ENCODE data around the gene PTGS1.
A peak's percentile ranks its signal among the peaks of the same experiment; 100 is the strongest.

The PTGS1 gene

GRCh38 chr9:122334916-122335315 lies 35.9 kb upstream of the PTGS1 start:
- Histone ChIP-seq H3K4me3 (ENCODE audit: low read length) (no peak overlapping the region), H3K79me2 (ENCODE audit: low read length) (no peaks in the 10 kb centered on the region), H3F3A (ENCODE audit: insufficient read depth, low read length) (no peaks in the 10 kb centered on the region; the same call in 1 of the 2 replicates), H3K9me3 (replicated peaks; ENCODE audit: insufficient read depth, low read length) (no peaks in the 10 kb centered on the region), H4K20me1 (ENCODE audit: insufficient read depth, low read length) (no peaks in the 10 kb centered on the region), H3K4me1 (ENCODE audit: low read length) (no peaks in the 10 kb centered on the region), H3K27me3 (replicated peaks; ENCODE audit: insufficient read depth, low read length) (0 out of 2 replicates have a peak, but pooled peaks cover 3% of the 10 kb centered on the region), H3K9ac (ENCODE audit: low read length) (no peak overlapping the region), H2AFZ (ENCODE audit: low read length) (no peak overlapping the region), H3K36me3 (replicated peaks; ENCODE audit: insufficient read depth, low read length) (no peaks in the 10 kb centered on the region), H3K27ac (ENCODE audit: low read length) (no peak overlapping the region), H3K4me2 (ENCODE audit: low read depth, low read length) (no peak overlapping the region), H3K9me2 (replicated peaks; ENCODE audit: insufficient read depth, low read length) (no peaks in the 10 kb centered on the region)
- no peak for TF ChIP-seq EZH2 (optimal IDR thresholded peaks at IDR 0.05; ENCODE audit: low read depth, low read length)
- TF ChIP-seq, protein P1, sequence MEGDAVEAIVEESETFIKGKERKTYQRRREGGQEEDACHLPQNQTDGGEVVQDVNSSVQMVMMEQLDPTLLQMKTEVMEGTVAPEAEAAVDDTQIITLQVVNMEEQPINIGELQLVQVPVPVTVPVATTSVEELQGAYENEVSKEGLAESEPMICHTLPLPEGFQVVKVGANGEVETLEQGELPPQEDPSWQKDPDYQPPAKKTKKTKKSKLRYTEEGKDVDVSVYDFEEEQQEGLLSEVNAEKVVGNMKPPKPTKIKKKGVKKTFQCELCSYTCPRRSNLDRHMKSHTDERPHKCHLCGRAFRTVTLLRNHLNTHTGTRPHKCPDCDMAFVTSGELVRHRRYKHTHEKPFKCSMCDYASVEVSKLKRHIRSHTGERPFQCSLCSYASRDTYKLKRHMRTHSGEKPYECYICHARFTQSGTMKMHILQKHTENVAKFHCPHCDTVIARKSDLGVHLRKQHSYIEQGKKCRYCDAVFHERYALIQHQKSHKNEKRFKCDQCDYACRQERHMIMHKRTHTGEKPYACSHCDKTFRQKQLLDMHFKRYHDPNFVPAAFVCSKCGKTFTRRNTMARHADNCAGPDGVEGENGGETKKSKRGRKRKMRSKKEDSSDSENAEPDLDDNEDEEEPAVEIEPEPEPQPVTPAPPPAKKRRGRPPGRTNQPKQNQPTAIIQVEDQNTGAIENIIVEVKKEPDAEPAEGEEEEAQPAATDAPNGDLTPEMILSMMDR (IDR thresholded peaks at IDR 0.05; ENCODE audit: low read length) = no peak
- no peak for TF ChIP-seq EZH2phosphoT487 (IDR thresholded peaks at IDR 0.05; ENCODE audit: low read length)
- DNase-seq = no peak

GRCh38 chr9:122336189-122336588 lies 34.6 kb upstream of the PTGS1 start:
- Histone ChIP-seq H3K36me3 (replicated peaks; ENCODE audit: insufficient read depth, low read length) (no peaks in the 10 kb centered on the region), H3K4me1 (ENCODE audit: low read length) (no peaks in the 10 kb centered on the region), H3K4me3 (ENCODE audit: low read length) (no peak overlapping the region), H3K9ac (ENCODE audit: low read length) (no peak overlapping the region), H3K79me2 (ENCODE audit: low read length) (no peaks in the 10 kb centered on the region), H3F3A (ENCODE audit: insufficient read depth, low read length) (no peaks in the 10 kb centered on the region; the same call in 1 of the 2 replicates), H3K4me2 (ENCODE audit: low read depth, low read length) (no peak overlapping the region), H3K27me3 (replicated peaks; ENCODE audit: insufficient read depth, low read length) (0 out of 2 replicates have a peak, but pooled peaks cover 3% of the 10 kb centered on the region), H3K9me2 (replicated peaks; ENCODE audit: insufficient read depth, low read length) (no peaks in the 10 kb centered on the region), H3K9me3 (replicated peaks; ENCODE audit: insufficient read depth, low read length) (no peaks in the 10 kb centered on the region), H2AFZ (ENCODE audit: low read length) (no peak overlapping the region), H4K20me1 (ENCODE audit: insufficient read depth, low read length) (no peaks in the 10 kb centered on the region), H3K27ac (ENCODE audit: low read length) (no peak overlapping the region)
- no peak for DNase-seq
- TF ChIP-seq EZH2phosphoT487 (IDR thresholded peaks at IDR 0.05; ENCODE audit: low read length) (no peak), EZH2 (optimal IDR thresholded peaks at IDR 0.05; ENCODE audit: low read depth, low read length) (no peak)
- TF ChIP-seq, protein P1 (IDR thresholded peaks at IDR 0.05; ENCODE audit: low read length) = no peak

DNA sequence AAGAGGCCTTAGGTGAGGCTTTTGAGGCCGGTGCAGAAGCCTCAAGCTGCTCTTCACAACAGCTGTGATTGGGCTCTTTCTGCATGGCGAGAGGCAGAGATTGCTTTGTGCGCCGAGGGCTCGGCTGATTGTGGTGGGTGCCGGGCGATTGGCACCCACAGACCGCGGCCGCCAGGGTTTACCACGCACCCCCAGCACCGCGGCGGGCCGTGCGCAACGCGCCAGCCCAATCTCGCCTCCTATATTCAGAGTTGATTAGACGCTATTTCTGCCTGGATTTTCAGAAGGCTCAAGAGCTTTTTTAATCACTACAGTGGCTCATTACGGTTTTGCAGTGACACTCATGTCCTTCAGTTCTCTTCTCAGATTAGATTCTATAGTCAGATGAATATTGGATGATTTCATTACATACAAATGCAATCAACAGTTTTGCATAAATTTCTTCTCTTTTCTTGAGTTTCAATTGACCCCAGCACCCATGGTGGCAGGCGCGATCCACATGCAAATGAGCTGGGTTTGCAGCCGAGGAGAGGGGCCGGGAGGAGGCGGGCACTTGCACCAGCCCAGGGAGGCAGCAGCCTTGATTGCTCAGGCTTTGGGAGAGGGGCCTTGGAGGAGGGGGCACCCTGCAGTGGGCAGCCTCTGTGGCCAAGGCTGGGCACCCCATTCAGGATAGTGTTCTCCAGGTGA lies 33.8 kb upstream of the PTGS1 start:
- Histone ChIP-seq H3K27me3 (replicated peaks; ENCODE audit: insufficient read depth, low read length) (0 out of 2 replicates have a peak, but pooled peaks cover 3% of the 10 kb centered on the region), H3K9me2 (replicated peaks; ENCODE audit: insufficient read depth, low read length) (no peaks in the 10 kb centered on the region), H3K36me3 (replicated peaks; ENCODE audit: insufficient read depth, low read length) (no peaks in the 10 kb centered on the region), H3K9ac (ENCODE audit: low read length) (no peak overlapping the region), H3F3A (ENCODE audit: insufficient read depth, low read length) (no peaks in the 10 kb centered on the region; the same call in 1 of the 2 replicates), H4K20me1 (ENCODE audit: insufficient read depth, low read length) (no peaks in the 10 kb centered on the region), H3K4me3 (ENCODE audit: low read length) (peak overlapping the region; percentile 34), H3K4me2 (ENCODE audit: low read depth, low read length) (peak overlapping the region; percentile 70), H3K27ac (ENCODE audit: low read length) (no peak overlapping the region), H2AFZ (ENCODE audit: low read length) (0 out of 2 replicates have a peak overlapping the region, but pooled peaks have one; percentile 27), H3K79me2 (ENCODE audit: low read length) (no peaks in the 10 kb centered on the region), H3K9me3 (replicated peaks; ENCODE audit: insufficient read depth, low read length) (no peaks in the 10 kb centered on the region), H3K4me1 (ENCODE audit: low read length) (no peaks in the 10 kb centered on the region)
- TF ChIP-seq EZH2 (optimal IDR thresholded peaks at IDR 0.05; ENCODE audit: low read depth, low read length) = no peak
- TF ChIP-seq, protein P1 (IDR thresholded peaks at IDR 0.05; ENCODE audit: low read length) = no peak
- no peak for TF ChIP-seq EZH2phosphoT487 (IDR thresholded peaks at IDR 0.05; ENCODE audit: low read length)
- DNase-seq = no peak

Data from MM.1S (cell line).